Frontal cortex (tissue), 4 donors: Measurements from ENCODE around the gene ACAA1. TPM values are rescaled to one million over a fixed set of nuclear protein-coding genes. Genes with fewer than 3 reads are reported as not detected.
"Not testable (repeated sequence)": the region's sequence is repeated elsewhere in the genome, so short reads cannot be mapped to it uniquely, and the experiment has no call there.

Source experiments
- DNase-seq, 2 donors: peaks; one replicate each; pipeline ENCODE4 v3.0.0; 2012; ENCODE audit warnings: low spot score in 2 of 2
- FAIRE-seq: peaks from 2 replicates; lab custom pipeline; 2012; peaks lifted over from hg19 to GRCh38; lab: Jason Lieb, UNC
- small RNA-seq: library from RNA; depleted of rRNA; stranded (forward); fragments of <200 nt; gene quantifications from one replicate; pipeline ENCODE3, GENCODE V24; 2014
- total RNA-seq: library from RNA; depleted of rRNA; stranded (reverse); fragments of >200 nt; gene quantifications from one replicate; pipeline ENCODE4 v1.2.3, GENCODE V29; 2014
- donor health status: control.
- donor health status: control.
- donor health status: control.

ACAA1 gene
- total RNA-seq, 1 donor from 2014 or later = 30.2 TPM

- DNase-seq (no peak), FAIRE-seq (no peak)
Observed at GRCh38 chr3:38085943-38086324, 51.0 kb downstream of the ACAA1 start.

GRCh38 chr3:38085311-38085942 lies 51.5 kb downstream of the ACAA1 start:
- FAIRE-seq (no peak), DNase-seq (no peak)

GRCh38 chr3:38084334-38085310 lies 52.3 kb downstream of the ACAA1 start:
- no peak for DNase-seq
- no peak for FAIRE-seq

GRCh38 chr3:38083871-38084333 lies 53.0 kb downstream of the ACAA1 start:
- DNase-seq = no peak
- no peak for FAIRE-seq

GRCh38 chr3:38083254-38083653 lies 53.7 kb downstream of the ACAA1 start:
- FAIRE-seq = not testable (repeated sequence)

GRCh38 chr3:38082296-38082695 lies 54.6 kb downstream of the ACAA1 start:
- not testable (repeated sequence) for DNase-seq, FAIRE-seq

More at GRCh38 chr3:38083254-38083653, 53.7 kb downstream of the ACAA1 start:
- not testable (repeated sequence) for DNase-seq

GRCh38 chr3:38077073-38077472 lies 59.9 kb downstream of the ACAA1 start:
- not testable (repeated sequence) for DNase-seq, FAIRE-seq

Small RNA genes within 50 kb of the gene (small RNA-seq; reads per million reads assigned to genes)
- gene RF00019 = not detected

Other genes with a start within 250 kb of the ACAA1 start
- gene VILL, start 146.3 kb downstream of the ACAA1 start, total RNA-seq = 9.8 TPM
- gene PLCD1, start 107.5 kb downstream of the ACAA1 start, total RNA-seq = 4.1 TPM
- gene DLEC1, start 97.9 kb downstream of the ACAA1 start, total RNA-seq = 0.41 TPM
- 3.7 TPM for gene MYD88, start 1.5 kb upstream of the ACAA1 start, total RNA-seq
- 51.0 TPM for gene OXSR1, start 28.4 kb upstream of the ACAA1 start, total RNA-seq
- gene SLC22A13, start 128.7 kb upstream of the ACAA1 start, total RNA-seq = under 0.01 TPM
- gene SLC22A14, start 145.2 kb upstream of the ACAA1 start, total RNA-seq = under 0.01 TPM
- 4.1 TPM for gene XYLB, start 209.7 kb upstream of the ACAA1 start, total RNA-seq